HepG2 (cell line): ENCODE data around the gene PUM1. TPM values are rescaled to one million over a fixed set of nuclear protein-coding genes. Genes with fewer than 3 reads are reported as not detected.

Source experiments
- AGO2 ChIP-seq: fragments of 200-400 bp; formaldehyde crosslinking; optimal IDR thresholded peaks from 2 replicates; pipeline ENCODE3; 2017; ENCODE audit warnings: mild to moderate bottlenecking, low read depth, low read length, moderate library complexity
- CCDC6 ChIP-seq: sonication (generic); formaldehyde crosslinking; IDR thresholded peaks from 2 replicates; pipeline ENCODE4 v1.8.1; 2022; ENCODE audit warnings: mild to moderate bottlenecking, missing genetic modification reagents, moderate library complexity
- ETV6 ChIP-seq: sonication (generic); formaldehyde crosslinking; conservative IDR thresholded peaks from 2 replicates; pipeline ENCODE4 v1.4.0; 2020; ENCODE audit warnings: missing genetic modification reagents
- KDM2A ChIP-seq: sonication (generic); formaldehyde crosslinking; IDR thresholded peaks from 2 replicates; pipeline ENCODE4 v1.4.0; 2020; ENCODE audit warnings: low read depth, missing genetic modification reagents, borderline replicate concordance
- NCOA1 ChIP-seq: sonication (generic); formaldehyde crosslinking; IDR thresholded peaks from 2 replicates; pipeline ENCODE4 v1.9.0; 2021; ENCODE audit warnings: missing genetic modification reagents
- PAF1 ChIP-seq: IDR thresholded peaks from 2 replicates; pipeline ENCODE4 v1.6.1; 2016; ENCODE audit warnings: missing genetic modification reagents, missing compliant biosample characterization
- PHF5A ChIP-seq: IDR thresholded peaks from one replicate; pipeline ENCODE4 v1.6.1; 2018; ENCODE audit warnings: low read depth, missing genetic modification reagents; ENCODE audit not compliant: unreplicated experiment
- POLR2AphosphoS2 ChIP-seq: IDR thresholded peaks from 2 replicates; pipeline ENCODE4 v1.6.1; 2011; ENCODE audit warnings: low read depth, low read length, improper control_type of control experiment
- POLR2G ChIP-seq: fragments of 200-400 bp; formaldehyde crosslinking; IDR thresholded peaks from 2 replicates; pipeline ENCODE4 v1.6.1; 2018; ENCODE audit warnings: mild to moderate bottlenecking, low read depth, low read length, moderate library complexity
- SNRNP70 ChIP-seq: fragments of 200-400 bp; formaldehyde crosslinking; IDR thresholded peaks from 2 replicates; pipeline ENCODE4 v1.6.1; 2017; ENCODE audit warnings: mild to moderate bottlenecking, low read depth, low read length, moderate library complexity
- TMF1 ChIP-seq: sonication (generic); formaldehyde crosslinking; IDR thresholded peaks from 2 replicates; pipeline ENCODE4 v1.8.1; 2022; ENCODE audit warnings: low read depth, missing genetic modification reagents
- ZC3H4 ChIP-seq: sonication (generic); formaldehyde crosslinking; IDR thresholded peaks from 2 replicates; pipeline ENCODE4 v1.4.0; 2020; ENCODE audit warnings: missing genetic modification reagents, borderline replicate concordance
- ZFYVE20 ChIP-seq: sonication (generic); formaldehyde crosslinking; IDR thresholded peaks from 2 replicates; pipeline ENCODE4 v1.8.0; 2023; ENCODE audit warnings: low read depth, mild to moderate bottlenecking, moderate library complexity, missing genetic modification reagents, borderline replicate concordance
- polyA plus RNA-seq, 8 experiments: library from polyadenylated mRNA; depleted of rRNA in 3 of 8; stranded (reverse) in 7 of 8; unstranded in 1 of 8; fragments of >200 nt; fragmentation: Illumina TruSeq in 4 of 8; extraction: Trizol in 4 of 8; gene quantifications; 2 replicates each; pipeline versions ENCODE4 v1.2.1 to v1.2.3, GENCODE V29; 2011 to 2016; ENCODE audit warnings: low read depth in 4 of 8, missing spikeins in 1 of 8, mixed read lengths in 1 of 8; ENCODE audit not compliant: insufficient read depth in 1 of 8
- total RNA-seq, 5 experiments: library from RNA; depleted of rRNA; stranded (reverse); fragments of >200 nt; fragmentation: Illumina TruSeq; extraction: Trizol; gene quantifications; 2 replicates each; pipeline ENCODE4 v1.2.3, GENCODE V29; 2016; ENCODE audit warnings: low read depth in 1 of 5
- TF ChIP-seq, protein P1 (sequence below): sonication (generic); formaldehyde crosslinking; conservative IDR thresholded peaks from 2 replicates; pipeline ENCODE4 v1.8.0; 2022; ENCODE audit warnings: missing genetic modification reagents
- TF ChIP-seq, protein P2 (sequence below): sonication (generic); formaldehyde crosslinking; IDR thresholded peaks from 2 replicates; pipeline ENCODE4 v1.5.1; 2020; ENCODE audit warnings: mild to moderate bottlenecking, missing genetic modification reagents, moderate library complexity
- TF ChIP-seq, protein P3 (sequence below): sonication (generic); formaldehyde crosslinking; IDR thresholded peaks from 2 replicates; pipeline ENCODE4 v1.9.0; 2022; ENCODE audit warnings: missing genetic modification reagents, mild to moderate bottlenecking, borderline replicate concordance
- TF ChIP-seq, protein P4 (sequence below): sonication (generic); formaldehyde crosslinking; IDR thresholded peaks from 2 replicates; pipeline ENCODE4 v1.4.0; 2020; ENCODE audit warnings: missing genetic modification reagents, borderline replicate concordance

The PUM1 gene
- total and polyA plus RNA-seq, 2 of the 13 experiments (the other 11 are each of a cell fraction or from before 2014, with no cell fraction given): 64.7 to 91.0 TPM

DNA sequence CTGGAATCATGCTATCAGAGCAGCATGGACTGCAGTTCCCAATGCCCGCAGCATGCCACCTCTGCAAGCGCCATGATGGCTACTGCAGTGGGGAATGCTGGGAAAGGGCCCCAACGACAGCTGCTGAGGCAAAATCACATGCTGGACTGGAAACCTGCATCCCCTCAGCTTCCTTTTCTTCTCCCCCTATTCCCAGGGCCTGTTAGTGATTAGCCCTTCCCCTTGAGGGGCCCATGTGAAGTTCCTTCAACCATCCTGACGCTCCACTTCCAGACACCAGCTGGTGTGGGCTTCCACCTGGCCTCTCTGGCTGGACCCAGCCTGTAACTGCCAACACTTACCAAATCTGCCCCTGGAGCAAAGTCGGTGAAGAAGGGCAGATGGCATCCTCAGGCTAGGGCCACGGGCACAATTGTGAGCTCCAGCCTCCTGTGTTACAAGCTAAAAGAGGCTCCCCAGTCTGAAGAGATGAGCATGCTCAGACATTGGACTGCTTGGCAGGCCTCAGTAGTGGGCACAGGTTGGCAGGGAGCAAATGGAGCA is 134.8 kb downstream of the PUM1 start (continued):
- TF ChIP-seq, protein P1, sequence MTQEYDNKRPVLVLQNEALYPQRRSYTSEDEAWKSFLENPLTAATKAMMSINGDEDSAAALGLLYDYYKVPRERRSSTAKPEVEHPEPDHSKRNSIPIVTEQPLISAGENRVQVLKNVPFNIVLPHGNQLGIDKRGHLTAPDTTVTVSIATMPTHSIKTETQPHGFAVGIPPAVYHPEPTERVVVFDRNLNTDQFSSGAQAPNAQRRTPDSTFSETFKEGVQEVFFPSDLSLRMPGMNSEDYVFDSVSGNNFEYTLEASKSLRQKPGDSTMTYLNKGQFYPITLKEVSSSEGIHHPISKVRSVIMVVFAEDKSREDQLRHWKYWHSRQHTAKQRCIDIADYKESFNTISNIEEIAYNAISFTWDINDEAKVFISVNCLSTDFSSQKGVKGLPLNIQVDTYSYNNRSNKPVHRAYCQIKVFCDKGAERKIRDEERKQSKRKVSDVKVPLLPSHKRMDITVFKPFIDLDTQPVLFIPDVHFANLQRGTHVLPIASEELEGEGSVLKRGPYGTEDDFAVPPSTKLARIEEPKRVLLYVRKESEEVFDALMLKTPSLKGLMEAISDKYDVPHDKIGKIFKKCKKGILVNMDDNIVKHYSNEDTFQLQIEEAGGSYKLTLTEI: no peak
- TF ChIP-seq AGO2: peak; percentile 90
- peak; percentile 40; the same call in 1 of the 2 replicates for TF ChIP-seq POLR2G
- TF ChIP-seq ZC3H4 (CRISPR knock-in tag): peak; percentile 47; the same call in 1 of the 2 replicates
- TF ChIP-seq NCOA1 (CRISPR knock-in tag): no peak
- TF ChIP-seq KDM2A: peak; percentile 68; the same call in 1 of the 2 replicates
- no peak for TF ChIP-seq ETV6
- TF ChIP-seq CCDC6 (CRISPR knock-in tag): no peak
- TF ChIP-seq PHF5A (CRISPR knock-in tag): no peak
- TF ChIP-seq, protein P2, sequence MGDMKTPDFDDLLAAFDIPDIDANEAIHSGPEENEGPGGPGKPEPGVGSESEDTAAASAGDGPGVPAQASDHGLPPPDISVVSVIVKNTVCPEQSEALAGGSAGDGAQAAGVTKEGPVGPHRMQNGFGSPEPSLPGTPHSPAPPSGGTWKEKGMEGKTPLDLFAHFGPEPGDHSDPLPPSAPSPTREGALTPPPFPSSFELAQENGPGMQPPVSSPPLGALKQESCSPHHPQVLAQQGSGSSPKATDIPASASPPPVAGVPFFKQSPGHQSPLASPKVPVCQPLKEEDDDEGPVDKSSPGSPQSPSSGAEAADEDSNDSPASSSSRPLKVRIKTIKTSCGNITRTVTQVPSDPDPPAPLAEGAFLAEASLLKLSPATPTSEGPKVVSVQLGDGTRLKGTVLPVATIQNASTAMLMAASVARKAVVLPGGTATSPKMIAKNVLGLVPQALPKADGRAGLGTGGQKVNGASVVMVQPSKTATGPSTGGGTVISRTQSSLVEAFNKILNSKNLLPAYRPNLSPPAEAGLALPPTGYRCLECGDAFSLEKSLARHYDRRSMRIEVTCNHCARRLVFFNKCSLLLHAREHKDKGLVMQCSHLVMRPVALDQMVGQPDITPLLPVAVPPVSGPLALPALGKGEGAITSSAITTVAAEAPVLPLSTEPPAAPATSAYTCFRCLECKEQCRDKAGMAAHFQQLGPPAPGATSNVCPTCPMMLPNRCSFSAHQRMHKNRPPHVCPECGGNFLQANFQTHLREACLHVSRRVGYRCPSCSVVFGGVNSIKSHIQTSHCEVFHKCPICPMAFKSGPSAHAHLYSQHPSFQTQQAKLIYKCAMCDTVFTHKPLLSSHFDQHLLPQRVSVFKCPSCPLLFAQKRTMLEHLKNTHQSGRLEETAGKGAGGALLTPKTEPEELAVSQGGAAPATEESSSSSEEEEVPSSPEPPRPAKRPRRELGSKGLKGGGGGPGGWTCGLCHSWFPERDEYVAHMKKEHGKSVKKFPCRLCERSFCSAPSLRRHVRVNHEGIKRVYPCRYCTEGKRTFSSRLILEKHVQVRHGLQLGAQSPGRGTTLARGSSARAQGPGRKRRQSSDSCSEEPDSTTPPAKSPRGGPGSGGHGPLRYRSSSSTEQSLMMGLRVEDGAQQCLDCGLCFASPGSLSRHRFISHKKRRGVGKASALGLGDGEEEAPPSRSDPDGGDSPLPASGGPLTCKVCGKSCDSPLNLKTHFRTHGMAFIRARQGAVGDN (CRISPR knock-in tag): peak; percentile 15; the same call in 1 of the 2 replicates
- TF ChIP-seq, protein P3, sequence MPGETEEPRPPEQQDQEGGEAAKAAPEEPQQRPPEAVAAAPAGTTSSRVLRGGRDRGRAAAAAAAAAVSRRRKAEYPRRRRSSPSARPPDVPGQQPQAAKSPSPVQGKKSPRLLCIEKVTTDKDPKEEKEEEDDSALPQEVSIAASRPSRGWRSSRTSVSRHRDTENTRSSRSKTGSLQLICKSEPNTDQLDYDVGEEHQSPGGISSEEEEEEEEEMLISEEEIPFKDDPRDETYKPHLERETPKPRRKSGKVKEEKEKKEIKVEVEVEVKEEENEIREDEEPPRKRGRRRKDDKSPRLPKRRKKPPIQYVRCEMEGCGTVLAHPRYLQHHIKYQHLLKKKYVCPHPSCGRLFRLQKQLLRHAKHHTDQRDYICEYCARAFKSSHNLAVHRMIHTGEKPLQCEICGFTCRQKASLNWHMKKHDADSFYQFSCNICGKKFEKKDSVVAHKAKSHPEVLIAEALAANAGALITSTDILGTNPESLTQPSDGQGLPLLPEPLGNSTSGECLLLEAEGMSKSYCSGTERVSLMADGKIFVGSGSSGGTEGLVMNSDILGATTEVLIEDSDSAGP (CRISPR knock-in tag): peak; percentile 30; the same call in 1 of the 2 replicates
- TF ChIP-seq ZFYVE20 (CRISPR knock-in tag): no peak
- TF ChIP-seq SNRNP70: no peak
- TF ChIP-seq POLR2AphosphoS2: peak; percentile 66
- TF ChIP-seq PAF1 (CRISPR knock-in tag): 0 out of 2 replicates have a peak, but pooled peaks have one; percentile 83
- TF ChIP-seq TMF1 (CRISPR knock-in tag): no peak
- TF ChIP-seq, protein P4, sequence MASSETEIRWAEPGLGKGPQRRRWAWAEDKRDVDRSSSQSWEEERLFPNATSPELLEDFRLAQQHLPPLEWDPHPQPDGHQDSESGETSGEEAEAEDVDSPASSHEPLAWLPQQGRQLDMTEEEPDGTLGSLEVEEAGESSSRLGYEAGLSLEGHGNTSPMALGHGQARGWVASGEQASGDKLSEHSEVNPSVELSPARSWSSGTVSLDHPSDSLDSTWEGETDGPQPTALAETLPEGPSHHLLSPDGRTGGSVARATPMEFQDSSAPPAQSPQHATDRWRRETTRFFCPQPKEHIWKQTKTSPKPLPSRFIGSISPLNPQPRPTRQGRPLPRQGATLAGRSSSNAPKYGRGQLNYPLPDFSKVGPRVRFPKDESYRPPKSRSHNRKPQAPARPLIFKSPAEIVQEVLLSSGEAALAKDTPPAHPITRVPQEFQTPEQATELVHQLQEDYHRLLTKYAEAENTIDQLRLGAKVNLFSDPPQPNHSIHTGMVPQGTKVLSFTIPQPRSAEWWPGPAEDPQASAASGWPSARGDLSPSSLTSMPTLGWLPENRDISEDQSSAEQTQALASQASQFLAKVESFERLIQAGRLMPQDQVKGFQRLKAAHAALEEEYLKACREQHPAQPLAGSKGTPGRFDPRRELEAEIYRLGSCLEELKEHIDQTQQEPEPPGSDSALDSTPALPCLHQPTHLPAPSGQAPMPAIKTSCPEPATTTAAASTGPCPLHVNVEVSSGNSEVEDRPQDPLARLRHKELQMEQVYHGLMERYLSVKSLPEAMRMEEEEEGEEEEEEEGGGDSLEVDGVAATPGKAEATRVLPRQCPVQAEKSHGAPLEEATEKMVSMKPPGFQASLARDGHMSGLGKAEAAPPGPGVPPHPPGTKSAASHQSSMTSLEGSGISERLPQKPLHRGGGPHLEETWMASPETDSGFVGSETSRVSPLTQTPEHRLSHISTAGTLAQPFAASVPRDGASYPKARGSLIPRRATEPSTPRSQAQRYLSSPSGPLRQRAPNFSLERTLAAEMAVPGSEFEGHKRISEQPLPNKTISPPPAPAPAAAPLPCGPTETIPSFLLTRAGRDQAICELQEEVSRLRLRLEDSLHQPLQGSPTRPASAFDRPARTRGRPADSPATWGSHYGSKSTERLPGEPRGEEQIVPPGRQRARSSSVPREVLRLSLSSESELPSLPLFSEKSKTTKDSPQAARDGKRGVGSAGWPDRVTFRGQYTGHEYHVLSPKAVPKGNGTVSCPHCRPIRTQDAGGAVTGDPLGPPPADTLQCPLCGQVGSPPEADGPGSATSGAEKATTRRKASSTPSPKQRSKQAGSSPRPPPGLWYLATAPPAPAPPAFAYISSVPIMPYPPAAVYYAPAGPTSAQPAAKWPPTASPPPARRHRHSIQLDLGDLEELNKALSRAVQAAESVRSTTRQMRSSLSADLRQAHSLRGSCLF (CRISPR knock-in tag): no peak
